ENCODE data around the gene IL1RN. TPM values are rescaled to one million over a fixed set of nuclear protein-coding genes. Genes with fewer than 3 reads are reported as not detected.

Gene IL1RN
- total and polyA plus RNA-seq, 2 of the 13 experiments (the other 11 are each of a cell fraction or from before 2014, with no cell fraction given), result 21.2 to 101 TPM

DNA sequence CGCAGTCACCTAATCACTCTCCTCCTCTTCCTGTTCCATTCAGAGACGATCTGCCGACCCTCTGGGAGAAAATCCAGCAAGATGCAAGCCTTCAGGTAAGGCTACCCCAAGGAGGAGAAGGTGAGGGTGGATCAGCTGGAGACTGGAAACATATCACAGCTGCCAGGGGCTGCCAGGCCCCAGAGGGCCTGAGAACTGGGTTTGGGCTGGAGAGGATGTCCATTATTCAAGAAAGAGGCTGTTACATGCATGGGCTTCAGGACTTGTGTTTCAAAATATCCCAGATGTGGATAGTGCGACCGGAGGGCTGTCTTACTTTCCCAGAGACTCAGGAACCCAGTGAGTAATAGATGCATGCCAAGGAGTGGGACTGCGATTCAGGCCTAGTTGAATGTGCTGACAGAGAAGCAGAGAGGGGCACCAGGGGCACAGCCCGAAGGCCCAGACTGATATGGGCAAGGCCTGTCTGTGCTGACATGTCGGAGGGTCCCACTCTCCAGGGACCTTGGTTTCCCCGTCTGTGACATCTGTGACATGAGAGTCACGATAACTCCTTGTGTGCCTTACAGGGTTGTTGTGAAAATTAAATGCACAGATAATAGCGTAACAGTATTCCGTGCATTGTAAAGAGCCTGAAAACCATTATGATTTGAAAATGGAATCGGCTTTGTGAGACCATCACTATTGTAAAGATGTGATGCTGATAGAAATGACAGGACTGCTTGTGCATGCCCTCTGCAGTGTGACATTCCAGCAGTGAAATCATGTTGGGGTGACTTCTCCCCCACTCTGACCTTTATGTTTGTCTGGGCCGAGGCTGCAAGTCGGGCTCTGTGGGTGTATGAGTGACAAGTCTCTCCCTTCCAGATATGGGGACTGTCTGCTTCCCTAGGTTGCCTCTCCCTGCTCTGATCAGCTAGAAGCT, 510 bp downstream of the IL1RN start (continued):
- TF ChIP-seq, protein P1, sequence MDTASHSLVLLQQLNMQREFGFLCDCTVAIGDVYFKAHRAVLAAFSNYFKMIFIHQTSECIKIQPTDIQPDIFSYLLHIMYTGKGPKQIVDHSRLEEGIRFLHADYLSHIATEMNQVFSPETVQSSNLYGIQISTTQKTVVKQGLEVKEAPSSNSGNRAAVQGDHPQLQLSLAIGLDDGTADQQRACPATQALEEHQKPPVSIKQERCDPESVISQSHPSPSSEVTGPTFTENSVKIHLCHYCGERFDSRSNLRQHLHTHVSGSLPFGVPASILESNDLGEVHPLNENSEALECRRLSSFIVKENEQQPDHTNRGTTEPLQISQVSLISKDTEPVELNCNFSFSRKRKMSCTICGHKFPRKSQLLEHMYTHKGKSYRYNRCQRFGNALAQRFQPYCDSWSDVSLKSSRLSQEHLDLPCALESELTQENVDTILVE (CRISPR knock-in tag; IDR thresholded peaks at IDR 0.05), result peak; percentile 7; the same call in 1 of the 2 replicates
- no peak for TF ChIP-seq PHF21A (CRISPR knock-in tag; IDR thresholded peaks at IDR 0.05)
- TF ChIP-seq ZNF138 (CRISPR knock-in tag; IDR thresholded peaks at IDR 0.05; ENCODE audit: low read depth), result 0 out of 2 replicates have a peak, but pooled peaks have one; percentile 60
- TF ChIP-seq DNMT3B (CRISPR knock-in tag; conservative IDR thresholded peaks at IDR 0.05), result no peak
- TF ChIP-seq NCOA5 (CRISPR knock-in tag; IDR thresholded peaks at IDR 0.05), result no peak
- TF ChIP-seq, protein P2, sequence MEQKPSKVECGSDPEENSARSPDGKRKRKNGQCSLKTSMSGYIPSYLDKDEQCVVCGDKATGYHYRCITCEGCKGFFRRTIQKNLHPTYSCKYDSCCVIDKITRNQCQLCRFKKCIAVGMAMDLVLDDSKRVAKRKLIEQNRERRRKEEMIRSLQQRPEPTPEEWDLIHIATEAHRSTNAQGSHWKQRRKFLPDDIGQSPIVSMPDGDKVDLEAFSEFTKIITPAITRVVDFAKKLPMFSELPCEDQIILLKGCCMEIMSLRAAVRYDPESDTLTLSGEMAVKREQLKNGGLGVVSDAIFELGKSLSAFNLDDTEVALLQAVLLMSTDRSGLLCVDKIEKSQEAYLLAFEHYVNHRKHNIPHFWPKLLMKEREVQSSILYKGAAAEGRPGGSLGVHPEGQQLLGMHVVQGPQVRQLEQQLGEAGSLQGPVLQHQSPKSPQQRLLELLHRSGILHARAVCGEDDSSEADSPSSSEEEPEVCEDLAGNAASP (CRISPR knock-in tag; IDR thresholded peaks at IDR 0.05; ENCODE audit: borderline replicate concordance), result no peak
- TF ChIP-seq ZNF235 (CRISPR knock-in tag; IDR thresholded peaks at IDR 0.05; ENCODE audit: borderline replicate concordance), result no peak
- TF ChIP-seq, protein P3, sequence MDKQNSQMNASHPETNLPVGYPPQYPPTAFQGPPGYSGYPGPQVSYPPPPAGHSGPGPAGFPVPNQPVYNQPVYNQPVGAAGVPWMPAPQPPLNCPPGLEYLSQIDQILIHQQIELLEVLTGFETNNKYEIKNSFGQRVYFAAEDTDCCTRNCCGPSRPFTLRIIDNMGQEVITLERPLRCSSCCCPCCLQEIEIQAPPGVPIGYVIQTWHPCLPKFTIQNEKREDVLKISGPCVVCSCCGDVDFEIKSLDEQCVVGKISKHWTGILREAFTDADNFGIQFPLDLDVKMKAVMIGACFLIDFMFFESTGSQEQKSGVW (CRISPR knock-in tag; IDR thresholded peaks at IDR 0.05; ENCODE audit: borderline replicate concordance), result no peak
- TF ChIP-seq SIN3A (IDR thresholded peaks at IDR 0.05; ENCODE audit: borderline replicate concordance, low read depth, low read length), result no peak
- TF ChIP-seq IKZF1 (IDR thresholded peaks at IDR 0.05), result no peak
- no peak for TF ChIP-seq ZNF598 (CRISPR knock-in tag; IDR thresholded peaks at IDR 0.05; ENCODE audit: borderline replicate concordance)
- no peak for TF ChIP-seq MEIS2 (CRISPR knock-in tag; IDR thresholded peaks at IDR 0.05)
- TF ChIP-seq, protein P4, sequence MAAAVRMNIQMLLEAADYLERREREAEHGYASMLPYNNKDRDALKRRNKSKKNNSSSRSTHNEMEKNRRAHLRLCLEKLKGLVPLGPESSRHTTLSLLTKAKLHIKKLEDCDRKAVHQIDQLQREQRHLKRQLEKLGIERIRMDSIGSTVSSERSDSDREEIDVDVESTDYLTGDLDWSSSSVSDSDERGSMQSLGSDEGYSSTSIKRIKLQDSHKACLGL (CRISPR knock-in tag; IDR thresholded peaks at IDR 0.05), result 0 out of 2 replicates have a peak, but pooled peaks have one; percentile 36
- no peak for TF ChIP-seq REXO4 (CRISPR knock-in tag; IDR thresholded peaks at IDR 0.05; ENCODE audit: borderline replicate concordance)
- TF ChIP-seq, protein P5, sequence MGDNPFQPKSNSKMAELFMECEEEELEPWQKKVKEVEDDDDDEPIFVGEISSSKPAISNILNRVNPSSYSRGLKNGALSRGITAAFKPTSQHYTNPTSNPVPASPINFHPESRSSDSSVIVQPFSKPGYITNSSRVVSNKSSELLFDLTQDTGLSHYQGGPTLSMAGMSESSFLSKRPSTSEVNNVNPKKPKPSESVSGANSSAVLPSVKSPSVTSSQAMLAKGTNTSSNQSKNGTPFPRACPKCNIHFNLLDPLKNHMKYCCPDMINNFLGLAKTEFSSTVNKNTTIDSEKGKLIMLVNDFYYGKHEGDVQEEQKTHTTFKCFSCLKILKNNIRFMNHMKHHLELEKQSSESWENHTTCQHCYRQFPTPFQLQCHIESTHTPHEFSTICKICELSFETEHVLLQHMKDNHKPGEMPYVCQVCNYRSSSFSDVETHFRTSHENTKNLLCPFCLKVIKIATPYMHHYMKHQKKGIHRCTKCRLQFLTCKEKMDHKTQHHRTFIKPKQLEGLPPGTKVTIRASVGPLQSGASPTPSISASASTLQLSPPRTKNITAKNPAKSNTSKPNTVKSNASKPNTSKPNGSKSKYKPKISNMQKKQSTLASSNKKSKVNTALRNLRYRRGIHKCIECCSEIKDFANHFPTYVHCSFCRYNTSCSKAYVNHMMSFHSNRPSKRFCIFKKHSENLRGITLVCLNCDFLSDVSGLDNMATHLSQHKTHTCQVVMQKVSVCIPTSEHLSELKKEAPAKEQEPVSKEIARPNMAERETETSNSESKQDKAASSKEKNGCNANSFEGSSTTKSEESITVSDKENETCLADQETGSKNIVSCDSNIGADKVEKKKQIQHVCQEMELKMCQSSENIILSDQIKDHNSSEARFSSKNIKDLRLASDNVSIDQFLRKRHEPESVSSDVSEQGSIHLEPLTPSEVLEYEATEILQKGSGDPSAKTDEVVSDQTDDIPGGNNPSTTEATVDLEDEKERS (CRISPR knock-in tag; IDR thresholded peaks at IDR 0.05), result no peak
- TF ChIP-seq SATB2 (CRISPR knock-in tag; IDR thresholded peaks at IDR 0.05), result no peak
- TF ChIP-seq, protein P6, sequence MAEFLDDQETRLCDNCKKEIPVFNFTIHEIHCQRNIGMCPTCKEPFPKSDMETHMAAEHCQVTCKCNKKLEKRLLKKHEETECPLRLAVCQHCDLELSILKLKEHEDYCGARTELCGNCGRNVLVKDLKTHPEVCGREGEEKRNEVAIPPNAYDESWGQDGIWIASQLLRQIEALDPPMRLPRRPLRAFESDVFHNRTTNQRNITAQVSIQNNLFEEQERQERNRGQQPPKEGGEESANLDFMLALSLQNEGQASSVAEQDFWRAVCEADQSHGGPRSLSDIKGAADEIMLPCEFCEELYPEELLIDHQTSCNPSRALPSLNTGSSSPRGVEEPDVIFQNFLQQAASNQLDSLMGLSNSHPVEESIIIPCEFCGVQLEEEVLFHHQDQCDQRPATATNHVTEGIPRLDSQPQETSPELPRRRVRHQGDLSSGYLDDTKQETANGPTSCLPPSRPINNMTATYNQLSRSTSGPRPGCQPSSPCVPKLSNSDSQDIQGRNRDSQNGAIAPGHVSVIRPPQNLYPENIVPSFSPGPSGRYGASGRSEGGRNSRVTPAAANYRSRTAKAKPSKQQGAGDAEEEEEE (CRISPR knock-in tag; IDR thresholded peaks at IDR 0.05; ENCODE audit: borderline replicate concordance), result no peak
- TF ChIP-seq EZH2 (conservative IDR thresholded peaks at IDR 0.05; ENCODE audit: low read depth, low read length), result no peak
- no peak for TF ChIP-seq ZNF260 (CRISPR knock-in tag; IDR thresholded peaks at IDR 0.05; ENCODE audit: borderline replicate concordance, low read depth)
- TF ChIP-seq RARG (CRISPR knock-in tag; IDR thresholded peaks at IDR 0.05; ENCODE audit: low read depth), result 0 out of 2 replicates have a peak, but pooled peaks have one; percentile 80
